GM19238 (cell line): ENCODE measurements around the gene ERGIC2.

Experiments used
- DNase-seq: peaks from one replicate; pipeline ENCODE4 v3.0.0; 2011; ENCODE audit warnings: low spot score; ENCODE audit not compliant: insufficient read length

The ERGIC2 gene

GRCh38 chr12:29376118-29376517 lies 4.9 kb downstream of the ERGIC2 start:
- no peak for DNase-seq

DNA sequence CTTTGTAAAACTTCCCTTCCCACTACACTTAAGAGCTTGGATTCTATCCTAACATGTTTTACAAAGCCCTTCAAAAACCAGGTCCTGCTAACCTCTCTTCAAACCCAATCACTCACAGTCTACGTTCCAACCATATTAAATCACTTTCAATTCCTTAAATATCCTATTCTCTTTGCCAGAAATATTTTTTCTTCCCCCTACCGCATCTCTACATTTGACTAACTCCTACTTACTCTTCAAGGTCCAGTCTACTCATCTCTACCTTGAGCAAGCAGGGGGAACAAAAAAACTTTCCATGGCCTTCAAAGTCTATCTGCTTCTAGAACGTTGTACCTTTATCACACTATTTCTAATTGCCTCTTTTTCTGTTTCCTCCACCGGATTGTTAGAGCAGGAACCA lies 6.1 kb downstream of the ERGIC2 start:
- no peak for DNase-seq

GRCh38 chr12:29374012-29374411 lies 7.0 kb downstream of the ERGIC2 start:
- DNase-seq, result no peak

GRCh38 chr12:29365091-29365490 lies 15.9 kb downstream of the ERGIC2 start:
- no peak for DNase-seq

DNA sequence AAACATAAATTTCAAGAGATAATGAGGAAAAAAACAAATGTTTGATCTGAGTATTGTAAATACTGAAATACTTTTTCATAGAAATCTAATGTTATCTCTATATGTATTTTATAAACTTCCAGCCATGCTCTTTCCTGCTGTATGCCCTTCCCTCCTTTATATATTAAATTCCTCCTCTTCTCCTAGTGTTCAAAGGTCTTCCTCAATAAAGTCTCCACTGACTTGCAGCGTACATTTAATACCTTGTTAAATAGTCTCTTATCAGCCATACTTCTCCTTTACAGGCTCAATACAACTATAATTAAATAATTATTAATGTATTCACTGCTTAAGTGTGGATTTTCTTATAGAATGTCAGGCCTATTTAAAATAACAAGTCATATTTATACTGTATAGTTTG lies 26.0 kb downstream of the ERGIC2 start:
- DNase-seq, result no peak

- no peak for DNase-seq
These were observed 30.9 kb downstream of the ERGIC2 start for GRCh38 chr12:29350080-29350479.

DNA sequence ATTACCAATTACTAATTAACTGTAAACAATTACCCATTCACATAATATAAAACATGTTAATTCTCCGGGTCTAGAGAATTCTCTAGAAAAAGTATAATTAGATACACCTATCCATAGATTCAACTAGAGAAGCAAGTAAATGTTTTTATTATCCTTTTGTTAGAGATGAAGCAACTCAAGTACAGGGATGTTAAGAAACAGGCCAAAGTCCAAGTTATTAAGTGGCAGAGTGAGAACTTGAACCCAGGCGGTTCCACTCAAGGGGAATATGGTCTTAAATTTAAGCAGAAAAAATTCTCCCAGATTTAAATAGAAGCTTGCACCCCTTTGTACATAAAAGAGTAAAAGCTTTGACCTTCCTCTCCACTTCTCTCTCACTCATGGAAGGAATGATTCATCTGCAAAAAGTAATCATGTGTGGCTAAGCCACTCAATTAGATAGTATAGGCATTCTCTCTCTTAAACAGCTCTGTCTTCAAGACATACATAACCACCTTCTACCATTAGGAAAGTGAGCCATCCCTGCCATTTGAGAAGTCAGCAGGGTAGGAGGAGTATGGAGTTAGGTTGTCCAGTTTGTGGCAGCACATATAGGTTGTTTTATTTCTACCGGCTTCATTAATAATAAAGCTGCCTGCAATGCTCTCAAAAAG lies 34.1 kb downstream of the ERGIC2 start:
- DNase-seq, result no peak

DNA sequence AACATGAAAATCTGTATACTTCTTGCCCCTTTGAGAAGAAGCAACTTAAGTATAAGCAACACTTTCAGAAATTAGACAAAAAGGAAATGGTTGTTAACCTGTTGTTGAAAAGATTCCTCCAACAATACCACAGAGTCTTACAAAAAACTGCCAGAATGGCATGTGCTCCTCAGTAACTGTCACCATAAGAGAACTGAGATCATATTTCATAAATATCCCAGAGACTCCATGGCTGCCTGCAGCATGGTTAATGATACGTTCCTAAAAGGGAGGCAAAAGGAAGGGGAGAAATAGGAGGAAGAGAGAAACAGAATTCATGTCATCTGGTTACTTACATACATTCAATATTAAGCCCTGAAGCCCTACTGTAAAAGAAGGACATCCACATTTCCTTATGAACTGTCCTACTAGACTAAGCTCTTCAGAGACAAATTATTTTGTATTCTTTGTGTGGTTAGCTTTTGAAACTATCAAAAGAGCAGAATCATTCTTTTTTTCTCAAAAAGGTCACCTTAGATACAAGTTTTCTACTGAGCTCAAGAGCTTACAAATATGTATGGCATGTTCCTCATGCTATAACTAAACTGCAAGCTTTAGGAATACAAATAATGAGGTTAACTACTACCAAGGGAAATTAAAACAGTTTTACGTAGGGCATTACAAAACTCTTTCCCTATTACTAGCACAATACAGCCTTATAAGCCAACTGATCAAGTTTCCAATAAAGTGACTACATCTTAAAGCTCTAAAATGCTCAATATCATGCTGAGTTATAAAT lies 37.8 kb downstream of the ERGIC2 start:
- DNase-seq, result no peak

- DNase-seq, result no peak
These were observed 43.6 kb downstream of the ERGIC2 start for GRCh38 chr12:29337325-29337724.

DNA sequence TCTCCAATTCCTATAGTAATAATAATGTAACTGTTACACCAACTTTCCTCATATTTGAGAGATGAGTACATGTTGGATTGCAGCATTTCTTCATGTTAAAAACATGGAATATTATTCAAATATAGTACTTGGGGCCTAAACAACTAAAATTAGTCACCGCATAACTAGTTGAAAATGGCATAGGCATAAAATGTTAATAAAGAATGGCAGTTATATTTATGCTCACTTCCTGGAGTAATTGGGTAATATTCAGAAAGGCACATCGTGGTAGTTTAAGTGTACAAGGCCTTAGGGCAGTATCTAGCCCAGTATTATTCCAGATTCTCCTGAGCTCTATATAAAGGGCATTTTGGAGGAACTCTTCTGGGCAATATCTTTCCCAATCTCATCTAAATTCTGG lies 46.0 kb downstream of the ERGIC2 start:
- DNase-seq, result no peak

- no peak for DNase-seq
These were observed 47.8 kb downstream of the ERGIC2 start for GRCh38 chr12:29333178-29333577.

DNA sequence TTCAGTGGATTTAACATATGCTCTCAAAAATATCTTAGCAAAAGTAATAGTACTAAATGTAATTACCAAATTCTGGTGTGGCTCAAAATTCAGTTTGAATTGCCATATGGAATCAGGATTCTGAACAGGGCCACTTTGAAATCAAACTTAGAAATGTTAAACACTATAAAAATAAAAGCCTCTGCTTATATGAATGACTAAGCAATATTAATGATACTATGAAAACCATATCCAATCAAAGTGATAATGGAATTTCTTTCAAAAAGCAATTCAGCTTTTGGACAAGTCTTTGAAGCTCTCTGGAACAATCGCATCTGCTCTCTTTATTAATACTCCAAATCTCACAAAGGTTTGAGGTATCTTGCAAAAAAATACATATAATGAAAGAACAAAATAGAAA lies 51.6 kb downstream of the ERGIC2 start:
- no peak for DNase-seq

- DNase-seq, result no peak
These were observed 58.8 kb downstream of the ERGIC2 start for GRCh38 chr12:29322157-29322556.

DNA sequence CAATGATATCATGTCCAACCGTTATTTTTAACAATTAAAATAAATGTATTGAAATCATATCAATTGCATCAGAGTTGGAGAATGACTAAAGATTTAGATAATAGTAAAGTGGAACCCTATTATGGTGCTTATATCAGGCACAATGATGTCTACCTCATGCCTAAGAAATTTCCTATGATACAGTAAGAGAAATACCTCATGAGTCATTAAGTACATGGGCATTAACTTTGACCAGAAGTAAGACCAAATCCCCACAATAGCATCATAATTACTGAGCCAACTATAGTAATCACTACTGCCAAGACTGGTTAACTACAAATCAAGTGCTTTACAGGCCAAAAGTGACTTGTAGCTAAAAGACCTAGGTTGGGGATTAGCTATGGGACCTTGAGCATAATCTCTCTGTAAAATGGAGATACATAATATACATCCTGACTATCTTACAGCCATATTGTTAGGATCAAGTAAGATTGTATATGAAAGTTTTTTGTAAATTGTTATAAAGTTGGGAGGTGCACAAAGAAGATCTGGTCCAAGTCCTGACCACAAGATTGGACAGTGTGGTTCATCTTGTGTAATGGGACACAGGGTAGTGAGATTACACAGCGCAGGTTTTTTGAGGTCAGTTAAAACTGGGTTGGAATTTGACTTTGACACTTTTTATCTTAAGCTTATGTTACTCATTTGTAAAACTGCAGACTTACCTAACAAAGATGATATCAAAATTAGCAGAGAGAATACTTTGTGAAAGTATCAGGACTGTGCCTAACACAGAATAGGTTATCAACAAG lies 60.5 kb downstream of the ERGIC2 start:
- no peak for DNase-seq

GRCh38 chr12:29317556-29318363 lies 63.2 kb downstream of the ERGIC2 start:
- peak; percentile 35 for DNase-seq

DNA sequence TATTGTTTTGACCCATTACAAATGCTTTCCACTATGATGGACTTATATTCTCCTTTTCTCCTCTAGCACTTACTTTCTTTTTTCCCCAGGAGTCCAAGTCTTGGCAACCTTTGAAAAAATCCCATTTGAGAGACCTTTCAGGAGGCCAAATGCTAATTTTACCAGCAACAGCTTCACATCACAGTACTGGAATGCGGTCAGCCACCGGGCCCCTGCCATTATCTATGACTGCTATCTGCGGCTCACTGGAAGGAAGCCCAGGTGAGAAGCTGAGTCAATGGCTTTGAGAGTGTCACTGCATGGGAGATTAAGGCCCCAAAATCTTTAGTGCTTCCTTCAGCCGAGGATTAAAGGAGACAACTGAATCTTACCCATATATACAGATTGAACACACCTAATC lies 64.2 kb downstream of the ERGIC2 start:
- no peak for DNase-seq

- DNase-seq, result no peak
These were observed 66.6 kb downstream of the ERGIC2 start for GRCh38 chr12:29314416-29314815.

DNA sequence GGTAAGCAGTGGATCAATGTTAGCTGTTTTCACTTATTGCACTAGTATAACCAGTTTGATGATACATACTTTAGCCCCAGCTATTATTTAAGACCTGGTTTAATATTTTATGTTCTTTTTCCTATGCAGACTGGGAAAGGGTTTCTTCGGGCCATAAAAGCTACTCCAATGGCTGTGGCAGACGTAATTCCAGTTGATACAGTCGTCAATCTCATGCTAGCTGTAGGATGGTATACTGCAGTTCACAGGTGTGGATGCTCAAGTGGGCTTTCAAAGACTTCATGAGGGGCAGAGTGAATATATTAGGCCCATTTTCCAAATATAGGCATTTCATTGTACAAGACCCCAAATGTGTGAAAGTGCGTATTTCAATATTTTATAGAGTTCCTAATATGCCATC lies 70.1 kb downstream of the ERGIC2 start:
- DNase-seq, result no peak

- no peak for DNase-seq
These were observed 71.6 kb downstream of the ERGIC2 start for GRCh38 chr12:29309320-29309902.

- no peak for DNase-seq
These were observed 74.3 kb downstream of the ERGIC2 start for GRCh38 chr12:29306682-29307081.

GRCh38 chr12:29306266-29306665 lies 74.7 kb downstream of the ERGIC2 start:
- no peak for DNase-seq
